ENCODE data around the gene GPR15LG. TPM values are rescaled to one million over a fixed set of nuclear protein-coding genes. Genes with fewer than 3 reads are reported as not detected.
"Not testable (repeated sequence)": the region's sequence is repeated elsewhere in the genome, so short reads cannot be mapped to it uniquely, and the experiment has no call there.

Gene GPR15LG
- polyA plus RNA-seq (ENCODE audit: insufficient read length) = not detected

- no peak for DNase-seq (ENCODE audit: low read depth)
These were observed at the start of gene GPR15LG for GRCh38 chr10:84173501-84173929. Gene GPR15LG, plus strand, starts transcription at chr10:84173801. Its CDS starts 51 bp downstream, at chr10:84173852.

- not testable (repeated sequence) for DNase-seq (ENCODE audit: low read depth)
These were observed 47.5 kb upstream of the GPR15LG start for GRCh38 chr10:84125910-84126784.

- no peak for DNase-seq (ENCODE audit: low read depth)
These were observed 46.8 kb upstream of the GPR15LG start for GRCh38 chr10:84126785-84127167.

GRCh38 chr10:84135836-84136235, 37.8 kb upstream of the GPR15LG start:
- DNase-seq (ENCODE audit: low read depth) = no peak

- DNase-seq (ENCODE audit: low read depth) = no peak
These were observed 35.8 kb upstream of the GPR15LG start for GRCh38 chr10:84137811-84138210.

GRCh38 chr10:84138478-84139125, 35.0 kb upstream of the GPR15LG start:
- no peak for DNase-seq (ENCODE audit: low read depth)

GRCh38 chr10:84139126-84140035, 34.2 kb upstream of the GPR15LG start, which contains the start of gene GHITM:
Gene GHITM, plus strand, starts transcription at chr10:84139509. Its CDS starts 1,992 bp downstream, at chr10:84141501.
- peak; percentile 93 for DNase-seq (ENCODE audit: low read depth)

- DNase-seq (ENCODE audit: low read depth) = no peak
These were observed 33.6 kb upstream of the GPR15LG start for GRCh38 chr10:84140036-84140379.

GRCh38 chr10:84147347-84147746, 26.3 kb upstream of the GPR15LG start:
- DNase-seq (ENCODE audit: low read depth) = no peak

- not testable (repeated sequence) for DNase-seq (ENCODE audit: low read depth)
These were observed 25.5 kb upstream of the GPR15LG start for GRCh38 chr10:84148006-84148597.

GRCh38 chr10:84149854-84150253, 23.7 kb upstream of the GPR15LG start:
- DNase-seq (ENCODE audit: low read depth) = no peak

- DNase-seq (ENCODE audit: low read depth) = no peak
These were observed 20.8 kb upstream of the GPR15LG start for GRCh38 chr10:84152769-84153168.

- no peak for DNase-seq (ENCODE audit: low read depth)
These were observed 18.1 kb upstream of the GPR15LG start for GRCh38 chr10:84155521-84155920.

- DNase-seq (ENCODE audit: low read depth) = no peak
These were observed 17.6 kb upstream of the GPR15LG start for GRCh38 chr10:84156009-84156408.

- no peak for DNase-seq (ENCODE audit: low read depth)
These were observed 16.8 kb upstream of the GPR15LG start for GRCh38 chr10:84156768-84157167.

- no peak for DNase-seq (ENCODE audit: low read depth)
These were observed 15.5 kb upstream of the GPR15LG start for GRCh38 chr10:84158061-84158460.

GRCh38 chr10:84158550-84158949, 15.1 kb upstream of the GPR15LG start:
- DNase-seq (ENCODE audit: low read depth) = no peak

GRCh38 chr10:84159076-84159685, 14.4 kb upstream of the GPR15LG start:
- no peak for DNase-seq (ENCODE audit: low read depth)

GRCh38 chr10:84160663-84161362, 12.8 kb upstream of the GPR15LG start:
- no peak for DNase-seq (ENCODE audit: low read depth)

GRCh38 chr10:84163996-84164395, 9.6 kb upstream of the GPR15LG start:
- DNase-seq (ENCODE audit: low read depth) = no peak
